ENCODE results near the gene ADAMTS7. TPM values are rescaled to one million over a fixed set of nuclear protein-coding genes. Genes with fewer than 3 reads are reported as not detected.

The ADAMTS7 gene
- total RNA-seq, 1 experiment from 2014 or later = 23.1 TPM

- Histone ChIP-seq H2BK20ac (ENCODE audit: low read depth, low read length, poor library complexity, severe bottlenecking) (no peak overlapping the region), H3K27me3 (ENCODE audit: insufficient read depth, low read length) (no peaks in the 10 kb centered on the region), H3K9ac (ENCODE audit: extremely low read depth, insufficient read length, low read length) (no peak overlapping the region), H4K5ac (ENCODE audit: insufficient read length, low read depth, low read length) (no peak overlapping the region), H3K4ac (ENCODE audit: low read depth, low read length) (no peak overlapping the region), H3K27ac (ENCODE audit: insufficient read length, low read depth, low read length) (no peak overlapping the region), H3T11ph (ENCODE audit: low read length) (no peak overlapping the region), H3K56ac (ENCODE audit: insufficient read length, low read depth, low read length) (no peak overlapping the region), H3K23ac (ENCODE audit: insufficient read length, low read depth, low read length) (no peak overlapping the region), H3K18ac (ENCODE audit: insufficient read length, low read depth, low read length) (no peak overlapping the region), H3K79me2 (ENCODE audit: insufficient read depth, low read length) (no peaks in the 10 kb centered on the region), H2AK5ac (ENCODE audit: insufficient read length, low read length) (no peak overlapping the region), H3K23me2 (ENCODE audit: insufficient read length, low read depth, low read length, poor library complexity, severe bottlenecking) (no peaks in the 10 kb centered on the region), H3K4me1 (ENCODE audit: insufficient read depth, low read length) (no peaks in the 10 kb centered on the region), H2BK120ac (ENCODE audit: low read depth, low read length, poor library complexity, severe bottlenecking) (no peak overlapping the region), H2AFZ (ENCODE audit: low read length) (no peak overlapping the region), H4K8ac (replicated peaks; ENCODE audit: insufficient read length, low read depth, low read length) (no peak overlapping the region), H4K91ac (ENCODE audit: insufficient read length, low read depth, low read length) (no peak overlapping the region), H2BK12ac (ENCODE audit: insufficient read length, low read depth, low read length) (no peak overlapping the region), H3K14ac (ENCODE audit: insufficient read depth, low read length) (no peak overlapping the region), H2BK5ac (ENCODE audit: insufficient read length, low read length) (no peak overlapping the region), H3K4me2 (ENCODE audit: insufficient read depth, insufficient read length, low read length) (no peak overlapping the region), H3K79me1 (ENCODE audit: insufficient read depth, low read depth, low read length, poor library complexity, severe bottlenecking) (no peaks in the 10 kb centered on the region), H4K20me1 (ENCODE audit: control insufficient read depth, insufficient read depth, insufficient read length) (no peaks in the 10 kb centered on the region), H3K9me3 (ENCODE audit: control insufficient read depth, low read depth, low read length) (no peaks in the 10 kb centered on the region), H2BK15ac (ENCODE audit: low read depth, low read length) (no peak overlapping the region)
- TF ChIP-seq CTCF (conservative IDR thresholded peaks at IDR 0.05) = no peak
- no peak overlapping the region for H3K27ac Mint-ChIP-seq
- no peak for DNase-seq
- WGBS (ENCODE audit: extremely low coverage, insufficient read length, low lambda C conversion rate) = no CpG with 5 or more reads among the region's 13 CpGs
- peaks cover 15% of the 10 kb centered on the region for H3K27me3 Mint-ChIP-seq (ENCODE audit: low read depth)
- H3K4me3 Mint-ChIP-seq = no peak overlapping the region
- H3K9me3 Mint-ChIP-seq = no peaks in the 10 kb centered on the region; a peak in 1 of 5 replicates
- H3K4me1 Mint-ChIP-seq = peaks cover 4% of the 10 kb centered on the region in 2 experiments
- H3K36me3 Mint-ChIP-seq (ENCODE audit: insufficient read depth in 1 of 3, low read depth in 3 of 3) = no peaks in the 10 kb centered on the region
Measured at GRCh38 chr15:78751602-78751979, 59.7 kb downstream of the ADAMTS7 start.
